Pons (tissue), 1 donor: ENCODE data around the gene TCF7L1.
"Not testable (repeated sequence)": the region's sequence is repeated elsewhere in the genome, so short reads cannot be mapped to it uniquely, and the experiment has no call there.

Experiments used
- DNase-seq: peaks from one replicate; pipeline ENCODE4 v3.0.0-alpha.2; 2016; ENCODE audit warnings: low spot score

TCF7L1 gene

GRCh38 chr2:85283641-85284040, 150.4 kb downstream of the TCF7L1 start:
- no peak for DNase-seq

GRCh38 chr2:85286918-85287317, 153.7 kb downstream of the TCF7L1 start:
- DNase-seq = no peak

- no peak for DNase-seq
Observed at GRCh38 chr2:85287721-85288120, 154.5 kb downstream of the TCF7L1 start.

- DNase-seq = no peak
Observed at GRCh38 chr2:85288244-85288725, 155.1 kb downstream of the TCF7L1 start.

DNA sequence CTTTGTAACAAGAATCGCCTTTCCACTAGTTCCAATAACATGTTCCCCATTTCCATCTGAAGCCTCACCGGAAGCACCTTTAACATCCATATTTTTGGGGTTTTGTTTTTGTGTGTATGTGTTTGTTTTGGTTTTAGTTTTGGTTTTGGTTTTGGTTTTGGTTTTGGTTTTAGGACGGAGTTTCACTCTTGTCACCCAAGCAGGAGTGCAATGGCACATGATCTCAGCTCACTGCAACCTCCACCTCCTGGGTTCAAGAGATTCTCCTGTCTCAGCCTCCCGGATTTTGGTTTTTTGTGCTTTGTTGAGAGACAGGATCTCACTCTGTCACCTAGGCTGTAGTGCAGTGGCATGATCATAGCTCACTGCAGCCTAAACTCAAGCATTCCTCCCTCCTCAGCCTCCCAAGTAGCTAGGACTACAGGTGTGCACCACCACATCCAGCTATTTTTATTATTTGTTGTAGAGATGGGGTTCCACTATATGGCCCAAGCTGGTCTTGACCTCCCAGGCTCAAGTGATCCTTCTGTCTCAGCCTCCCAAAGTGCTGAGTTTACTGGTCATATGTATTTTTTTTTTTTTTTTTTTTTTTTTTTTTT, 158.3 kb downstream of the TCF7L1 start:
- DNase-seq = no peak

DNA sequence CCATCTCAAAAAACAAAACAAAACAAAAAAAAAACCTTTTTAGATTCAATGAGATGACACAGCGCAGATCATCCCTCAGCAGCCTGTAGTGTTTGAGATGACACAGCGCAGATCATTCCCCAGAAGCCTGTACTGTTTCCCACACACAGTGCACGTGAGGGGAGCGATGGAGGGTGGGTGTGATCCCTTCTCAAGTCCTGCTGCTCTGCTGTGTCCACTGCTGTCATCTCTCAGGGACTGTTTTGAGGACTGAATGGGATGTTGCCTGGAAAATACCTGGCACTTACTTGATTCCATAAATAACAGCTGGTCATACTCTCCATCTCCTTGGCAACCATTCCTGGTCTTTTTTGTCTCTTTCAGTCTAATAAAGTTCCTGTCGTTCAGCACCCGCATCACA, 168.9 kb downstream of the TCF7L1 start:
- DNase-seq = no peak

DNA sequence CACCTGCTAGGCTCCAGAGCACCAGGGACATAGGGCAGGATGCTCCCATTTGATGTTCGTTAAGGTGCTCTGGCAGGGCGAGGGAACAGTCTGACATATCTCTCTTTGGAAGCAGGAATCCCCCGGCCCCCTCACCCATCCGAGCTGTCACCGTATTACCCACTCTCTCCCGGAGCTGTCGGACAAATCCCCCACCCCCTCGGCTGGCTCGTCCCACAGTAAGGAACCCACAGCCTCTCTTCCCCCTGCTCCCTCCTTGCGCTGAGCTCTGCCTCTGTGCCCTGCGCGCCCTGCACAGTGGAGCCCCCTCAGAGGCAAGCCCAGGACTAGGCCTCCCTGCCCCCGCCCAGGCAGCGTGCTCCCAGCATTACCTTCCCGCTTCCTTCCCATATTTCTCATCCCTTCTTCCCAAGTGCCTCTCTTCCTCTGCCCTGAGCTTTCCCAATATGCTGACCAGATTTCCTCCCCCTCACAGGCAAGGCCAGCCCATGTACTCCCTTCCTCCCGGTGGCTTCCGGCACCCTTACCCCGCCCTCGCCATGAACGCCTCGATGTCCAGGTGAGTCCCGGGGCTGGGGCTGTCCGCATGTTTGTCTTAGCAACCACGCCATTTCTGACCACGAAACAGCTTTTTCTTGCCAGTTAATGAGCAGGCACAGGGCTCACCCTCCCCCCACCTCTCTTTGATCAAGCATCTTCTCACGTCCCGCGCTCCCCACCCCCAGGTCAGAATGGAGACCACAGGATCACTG, 170.8 kb downstream of the TCF7L1 start:
- no peak for DNase-seq

GRCh38 chr2:85307527-85307897, 174.3 kb downstream of the TCF7L1 start:
- DNase-seq = no peak

- DNase-seq = no peak
Observed at GRCh38 chr2:85308201-85308600, 175.0 kb downstream of the TCF7L1 start.

DNA sequence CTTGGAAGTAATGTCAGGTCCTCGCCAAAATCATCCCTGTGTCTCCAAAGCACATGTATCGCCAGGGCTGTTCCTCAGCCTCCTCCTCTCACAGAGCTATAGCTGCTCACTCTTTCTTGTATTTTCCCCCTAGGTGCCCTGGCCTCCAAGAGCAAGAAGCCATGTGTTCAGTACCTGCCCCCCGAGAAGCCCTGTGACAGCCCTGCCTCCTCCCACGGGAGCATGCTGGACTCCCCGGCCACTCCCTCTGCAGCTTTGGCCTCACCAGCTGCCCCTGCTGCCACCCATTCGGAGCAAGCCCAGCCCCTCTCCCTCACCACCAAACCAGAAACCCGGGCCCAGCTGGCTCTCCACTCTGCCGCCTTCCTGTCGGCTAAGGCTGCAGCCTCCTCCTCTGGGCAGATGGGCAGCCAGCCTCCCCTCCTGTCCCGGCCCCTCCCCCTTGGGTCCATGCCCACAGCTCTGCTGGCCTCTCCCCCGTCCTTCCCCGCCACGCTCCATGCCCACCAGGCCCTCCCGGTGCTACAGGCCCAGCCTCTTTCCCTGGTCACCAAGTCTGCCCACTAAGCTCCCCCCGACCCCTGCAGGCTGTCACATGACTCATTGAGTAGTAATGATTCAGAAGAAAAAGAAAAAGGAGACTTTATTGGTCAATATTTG, 175.8 kb downstream of the TCF7L1 start:
- DNase-seq = no peak

GRCh38 chr2:85309699-85310321, 176.6 kb downstream of the TCF7L1 start:
- no peak for DNase-seq

GRCh38 chr2:85310330-85310729, 177.1 kb downstream of the TCF7L1 start:
- DNase-seq = no peak

GRCh38 chr2:85312404-85312803, 179.2 kb downstream of the TCF7L1 start:
- no peak for DNase-seq

DNA sequence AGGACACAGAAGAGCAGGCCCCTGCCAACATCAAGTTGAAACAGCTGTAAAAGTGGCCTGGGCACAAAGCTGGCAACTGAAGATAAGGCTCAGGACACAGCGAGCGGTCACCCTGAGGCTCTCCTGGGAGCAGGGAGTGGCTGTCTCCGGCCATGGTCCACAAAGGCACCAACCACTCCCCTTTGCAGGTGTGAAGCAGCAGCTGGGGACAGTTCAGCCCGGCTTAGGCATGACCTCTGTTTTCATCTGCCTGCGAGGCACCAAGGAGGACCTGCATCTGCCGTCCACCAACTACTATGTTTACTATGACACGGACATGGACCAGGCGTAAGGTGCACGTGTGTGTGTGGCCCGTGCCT, 181.7 kb downstream of the TCF7L1 start:
- no peak for DNase-seq

- not testable (repeated sequence) for DNase-seq
Observed at GRCh38 chr2:85315921-85316320, 182.7 kb downstream of the TCF7L1 start.

DNA sequence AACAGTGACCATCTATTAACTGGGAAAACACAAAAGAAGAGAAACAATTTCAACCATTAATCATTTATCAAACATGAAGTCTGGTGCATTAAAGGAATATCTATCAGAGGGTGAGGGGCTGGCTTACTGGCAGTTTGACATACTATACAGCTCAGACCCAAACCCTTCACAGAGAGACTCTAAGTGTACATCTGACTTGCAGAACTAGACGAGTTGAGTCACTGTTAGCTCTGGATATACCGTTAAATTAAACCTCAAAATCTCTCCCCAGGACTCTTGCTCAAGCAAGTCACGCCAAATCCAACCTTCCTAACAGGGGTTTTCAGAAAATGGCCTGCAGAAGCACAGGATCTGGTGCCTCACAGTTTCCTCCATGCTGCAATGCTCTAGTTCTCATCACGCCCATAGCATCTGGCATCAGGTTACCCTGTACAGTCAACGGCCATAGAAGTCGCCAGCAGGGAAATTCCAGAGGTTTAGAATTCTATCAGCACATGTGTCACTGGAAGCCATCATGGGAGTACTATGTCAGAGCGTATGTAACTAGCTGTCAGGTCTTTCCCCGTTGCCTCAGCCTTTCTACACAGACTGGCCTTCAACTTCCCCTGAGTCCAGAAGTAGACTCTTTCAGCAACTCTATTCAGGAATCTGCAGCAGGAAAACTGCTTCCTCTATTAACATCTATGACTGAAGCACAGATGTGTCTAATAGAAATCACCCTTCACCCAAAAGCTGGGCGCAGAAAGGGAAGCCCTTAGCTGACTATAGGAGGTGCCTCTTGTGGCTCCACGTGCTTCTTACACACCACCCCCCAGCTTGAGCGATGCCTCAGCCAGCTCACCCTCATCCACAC, 185.3 kb downstream of the TCF7L1 start:
- DNase-seq = peak; percentile 21

DNA sequence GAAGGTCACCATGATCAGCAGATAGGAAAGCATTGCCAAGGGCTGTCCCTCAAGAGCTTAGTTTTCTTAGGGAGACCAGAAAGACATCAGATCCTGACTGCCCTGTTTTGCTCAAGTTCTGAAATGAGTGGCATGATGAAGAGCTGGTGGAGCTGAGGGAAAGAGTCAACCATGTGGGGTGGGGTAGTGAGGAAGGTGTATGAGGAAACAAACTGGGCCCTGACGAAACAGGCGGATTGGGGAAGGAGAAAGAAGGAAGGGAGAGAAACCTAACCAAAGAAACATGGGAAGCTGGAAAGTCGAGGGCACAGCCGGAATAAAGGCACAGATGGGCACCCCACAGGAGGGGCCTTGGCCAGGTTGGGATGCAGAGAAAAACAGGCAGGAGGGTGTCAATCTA, 186.6 kb downstream of the TCF7L1 start:
- no peak for DNase-seq

GRCh38 chr2:85323351-85323987, 190.3 kb downstream of the TCF7L1 start:
- no peak for DNase-seq

DNA sequence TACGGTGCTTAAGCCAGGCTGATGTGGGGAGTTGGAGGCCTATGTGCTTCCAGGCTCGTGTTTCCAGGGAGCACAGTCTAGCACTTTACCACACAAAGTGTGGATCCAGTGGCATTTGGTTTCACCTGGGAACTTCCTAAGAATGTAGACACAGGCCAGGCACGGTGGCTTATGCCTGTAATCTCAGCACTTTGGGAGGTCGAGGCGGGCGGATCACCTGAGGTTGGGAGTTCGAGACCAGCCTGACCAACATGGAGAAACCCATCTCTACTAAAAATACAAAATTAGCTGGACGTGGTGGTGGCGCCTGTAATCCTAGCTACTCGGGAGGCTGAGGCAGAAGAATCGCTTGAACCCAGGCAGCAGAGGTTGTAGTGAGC, 190.8 kb downstream of the TCF7L1 start:
- DNase-seq = not testable (repeated sequence)

DNA sequence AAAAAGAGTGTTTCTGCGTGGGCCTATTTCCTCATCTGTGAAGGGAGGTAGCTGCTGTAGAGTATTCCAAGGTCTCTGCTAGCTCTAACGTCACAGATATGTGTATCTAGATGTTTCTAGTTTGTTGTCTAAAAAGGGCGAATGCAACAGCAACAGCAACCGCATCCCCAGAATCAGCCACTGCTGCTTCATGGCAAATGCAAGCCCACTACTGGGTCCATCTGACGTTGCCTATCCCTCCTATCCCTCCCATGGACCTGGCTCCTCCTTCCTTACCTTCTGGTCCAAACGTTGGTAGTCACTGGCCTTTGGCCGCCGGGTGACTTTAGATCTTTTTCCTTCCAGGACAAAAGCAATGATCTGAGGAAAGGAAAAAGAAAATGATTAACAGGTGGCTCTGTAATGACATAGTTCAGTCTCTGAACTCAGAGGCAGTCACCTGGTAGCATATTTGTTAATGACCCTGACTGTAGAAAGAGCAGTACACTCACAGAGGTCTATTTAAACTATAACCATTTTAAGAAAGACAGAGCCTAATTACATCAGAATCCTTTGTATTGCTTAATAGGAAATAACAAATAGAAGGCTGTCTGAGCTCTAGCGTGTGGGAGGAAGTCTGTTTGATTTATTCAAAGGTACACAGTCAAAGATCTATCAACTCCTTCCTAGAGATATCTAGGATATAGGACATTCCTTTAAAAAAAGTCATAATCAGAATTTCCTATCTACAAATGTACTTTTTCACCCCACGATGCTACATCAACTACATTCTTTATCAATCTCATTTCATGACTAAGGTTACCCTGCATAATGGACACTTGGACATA, 191.7 kb downstream of the TCF7L1 start:
- no peak for DNase-seq

GRCh38 chr2:85325466-85325811, 192.2 kb downstream of the TCF7L1 start:
- DNase-seq = no peak
